ENCODE results near the gene RNU2-63P. TPM values are rescaled to one million over a fixed set of nuclear protein-coding genes. Genes with fewer than 3 reads are reported as not detected.
"Not testable (repeated sequence)": the region's sequence is repeated elsewhere in the genome, so short reads cannot be mapped to it uniquely, and the experiment has no call there.

The RNU2-63P gene
- polyA plus RNA-seq, 2 donors = not detected

DNA sequence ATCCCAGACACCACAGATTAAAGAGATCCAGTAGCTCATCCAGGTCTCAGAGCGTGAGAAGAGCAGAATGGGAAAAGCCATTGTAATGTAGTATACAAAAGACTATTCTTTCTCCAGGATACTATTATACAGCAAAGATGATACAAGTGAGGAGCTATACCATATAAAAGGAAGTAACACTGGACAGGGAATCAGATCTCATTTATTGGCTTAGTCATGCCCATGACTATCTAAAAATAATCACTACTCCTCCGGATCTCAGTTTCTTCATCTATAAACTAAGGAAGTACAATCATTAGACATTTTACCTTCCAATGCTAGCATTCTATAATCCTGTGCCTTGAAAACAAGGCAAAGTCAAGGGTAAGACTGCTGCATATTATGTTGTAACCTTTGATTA lies 19.8 kb upstream of the RNU2-63P start:
- no peak overlapping the region for H3K27ac ChIP-seq (ENCODE audit: low read depth in 2 of 2, low read length in 1 of 2)
- H3K27me3 ChIP-seq (ENCODE audit: control insufficient read depth in 1 of 2, insufficient read depth in 2 of 2, low read length in 2 of 2) = no peaks in the 10 kb centered on the region
- peaks cover 0 to 2% of the 10 kb centered on the region in 2 donors for H3K4me1 ChIP-seq (ENCODE audit: control insufficient read depth in 2 of 2, insufficient read depth in 2 of 2, low read length in 1 of 2)
- WGBS, 2 donors = 80 to 83% methylated on average over 2 of the region's 2 CpGs
- no peaks in the 10 kb centered on the region for H3K36me3 ChIP-seq (ENCODE audit: control insufficient read depth in 2 of 2, insufficient read depth in 2 of 2, low read length in 1 of 2)
- H3K9me3 ChIP-seq (ENCODE audit: control insufficient read depth in 2 of 2, insufficient read depth in 1 of 2, low read depth in 1 of 2, low read length in 1 of 2) = no peaks in the 10 kb centered on the region
- no peak overlapping the region for H3K4me3 ChIP-seq (ENCODE audit: low read depth in 1 of 2, low read length in 2 of 2)

- H3K27ac ChIP-seq (ENCODE audit: low read depth in 2 of 2, low read length in 1 of 2) = no peak overlapping the region
- no peaks in the 10 kb centered on the region for H3K9me3 ChIP-seq (ENCODE audit: control insufficient read depth in 2 of 2, insufficient read depth in 1 of 2, low read depth in 1 of 2, low read length in 1 of 2)
- 96 to 98% methylated on average over 7 of the region's 7 CpGs for WGBS, 2 donors
- no peak overlapping the region for H3K4me3 ChIP-seq (ENCODE audit: low read depth in 1 of 2, low read length in 2 of 2)
- no peaks in the 10 kb centered on the region for H3K4me1 ChIP-seq (ENCODE audit: control insufficient read depth in 2 of 2, insufficient read depth in 2 of 2, low read length in 1 of 2)
- no peaks in the 10 kb centered on the region for H3K36me3 ChIP-seq (ENCODE audit: control insufficient read depth in 2 of 2, insufficient read depth in 2 of 2, low read length in 1 of 2)
- H3K27me3 ChIP-seq (ENCODE audit: control insufficient read depth in 1 of 2, insufficient read depth in 2 of 2, low read length in 2 of 2) = no peaks in the 10 kb centered on the region
These were observed 15.8 kb upstream of the RNU2-63P start for GRCh38 chr2:88032070-88032702.

GRCh38 chr2:88028931-88029330 lies 12.6 kb upstream of the RNU2-63P start:
- no peaks in the 10 kb centered on the region for H3K4me1 ChIP-seq (ENCODE audit: control insufficient read depth in 2 of 2, insufficient read depth in 2 of 2, low read length in 1 of 2)
- H3K27ac ChIP-seq (ENCODE audit: low read depth in 2 of 2, low read length in 1 of 2) = no peak overlapping the region
- no peaks in the 10 kb centered on the region for H3K27me3 ChIP-seq (ENCODE audit: control insufficient read depth in 1 of 2, insufficient read depth in 2 of 2, low read length in 2 of 2)
- no peaks in the 10 kb centered on the region for H3K9me3 ChIP-seq (ENCODE audit: control insufficient read depth in 2 of 2, insufficient read depth in 1 of 2, low read depth in 1 of 2, low read length in 1 of 2)
- H3K4me3 ChIP-seq (ENCODE audit: low read depth in 1 of 2, low read length in 2 of 2) = no peak overlapping the region
- no peaks in the 10 kb centered on the region for H3K36me3 ChIP-seq (ENCODE audit: control insufficient read depth in 2 of 2, insufficient read depth in 2 of 2, low read length in 1 of 2)
- 93 to 94% methylated on average over 4 of the region's 4 CpGs for WGBS, 2 donors

GRCh38 chr2:88027697-88028389 lies 11.5 kb upstream of the RNU2-63P start:
- WGBS, 2 donors = 88 to 89% methylated on average over 10 of the region's 10 CpGs

GRCh38 chr2:88024509-88024908 lies 8.2 kb upstream of the RNU2-63P start:
- H3K27ac ChIP-seq (ENCODE audit: low read depth in 2 of 2, low read length in 1 of 2) = no peak overlapping the region
- WGBS, 2 donors = 80 to 82% methylated on average over 6 of the region's 6 CpGs
- H3K27me3 ChIP-seq (ENCODE audit: control insufficient read depth in 1 of 2, insufficient read depth in 2 of 2, low read length in 2 of 2) = no peaks in the 10 kb centered on the region
- no peaks in the 10 kb centered on the region for H3K4me1 ChIP-seq (ENCODE audit: control insufficient read depth in 2 of 2, insufficient read depth in 2 of 2, low read length in 1 of 2)
- no peaks in the 10 kb centered on the region for H3K9me3 ChIP-seq (ENCODE audit: control insufficient read depth in 2 of 2, insufficient read depth in 1 of 2, low read depth in 1 of 2, low read length in 1 of 2)
- no peaks in the 10 kb centered on the region for H3K36me3 ChIP-seq (ENCODE audit: control insufficient read depth in 2 of 2, insufficient read depth in 2 of 2, low read length in 1 of 2)
- no peak overlapping the region for H3K4me3 ChIP-seq (ENCODE audit: low read depth in 1 of 2, low read length in 2 of 2)

More at GRCh38 chr2:88027697-88028389, 11.5 kb upstream of the RNU2-63P start:
- H3K9me3 ChIP-seq (ENCODE audit: control insufficient read depth in 2 of 2, insufficient read depth in 1 of 2, low read depth in 1 of 2, low read length in 1 of 2) = no peaks in the 10 kb centered on the region
- no peaks in the 10 kb centered on the region for H3K27me3 ChIP-seq (ENCODE audit: control insufficient read depth in 1 of 2, insufficient read depth in 2 of 2, low read length in 2 of 2)
- H3K27ac ChIP-seq (ENCODE audit: low read depth in 2 of 2, low read length in 1 of 2) = no peak overlapping the region
- no peaks in the 10 kb centered on the region for H3K36me3 ChIP-seq (ENCODE audit: control insufficient read depth in 2 of 2, insufficient read depth in 2 of 2, low read length in 1 of 2)
- no peaks in the 10 kb centered on the region for H3K4me1 ChIP-seq (ENCODE audit: control insufficient read depth in 2 of 2, insufficient read depth in 2 of 2, low read length in 1 of 2)
- H3K4me3 ChIP-seq (ENCODE audit: low read depth in 1 of 2, low read length in 2 of 2) = no peak overlapping the region

- Histone ChIP-seq H3K27me3 (ENCODE audit: control insufficient read depth in 1 of 2, insufficient read depth in 2 of 2, low read length in 2 of 2) (no peaks in the 10 kb centered on the region), H3K4me1 (ENCODE audit: control insufficient read depth in 2 of 2, insufficient read depth in 2 of 2, low read length in 1 of 2) (no peaks in the 10 kb centered on the region), H3K4me3 (ENCODE audit: low read depth in 1 of 2, low read length in 2 of 2) (no peak overlapping the region), H3K36me3 (ENCODE audit: control insufficient read depth in 2 of 2, insufficient read depth in 2 of 2, low read length in 1 of 2) (no peaks in the 10 kb centered on the region), H3K27ac (ENCODE audit: low read depth in 2 of 2, low read length in 1 of 2) (no peak overlapping the region), H3K9me3 (ENCODE audit: control insufficient read depth in 2 of 2, insufficient read depth in 1 of 2, low read depth in 1 of 2, low read length in 1 of 2) (no peaks in the 10 kb centered on the region)
- 72 to 86% methylated on average over 5 of the region's 5 CpGs for WGBS, 2 donors
These were observed 6.2 kb upstream of the RNU2-63P start for GRCh38 chr2:88022669-88022921.

GRCh38 chr2:88019985-88020384 lies 3.6 kb upstream of the RNU2-63P start:
- H3K4me3 ChIP-seq (ENCODE audit: low read depth in 1 of 2, low read length in 2 of 2) = no peak overlapping the region
- no peak overlapping the region for H3K27ac ChIP-seq (ENCODE audit: low read depth in 2 of 2, low read length in 1 of 2)
- H3K36me3 ChIP-seq (ENCODE audit: control insufficient read depth in 2 of 2, insufficient read depth in 2 of 2, low read length in 1 of 2) = no peaks in the 10 kb centered on the region
- H3K9me3 ChIP-seq (ENCODE audit: control insufficient read depth in 2 of 2, insufficient read depth in 1 of 2, low read depth in 1 of 2, low read length in 1 of 2) = no peaks in the 10 kb centered on the region
- H3K4me1 ChIP-seq (ENCODE audit: control insufficient read depth in 2 of 2, insufficient read depth in 2 of 2, low read length in 1 of 2) = peaks cover 0 to 5% of the 10 kb centered on the region in 2 donors
- H3K27me3 ChIP-seq (ENCODE audit: control insufficient read depth in 1 of 2, insufficient read depth in 2 of 2, low read length in 2 of 2) = no peaks in the 10 kb centered on the region
- 81 to 86% methylated on average over 3 of the region's 3 CpGs for WGBS, 2 donors

DNA sequence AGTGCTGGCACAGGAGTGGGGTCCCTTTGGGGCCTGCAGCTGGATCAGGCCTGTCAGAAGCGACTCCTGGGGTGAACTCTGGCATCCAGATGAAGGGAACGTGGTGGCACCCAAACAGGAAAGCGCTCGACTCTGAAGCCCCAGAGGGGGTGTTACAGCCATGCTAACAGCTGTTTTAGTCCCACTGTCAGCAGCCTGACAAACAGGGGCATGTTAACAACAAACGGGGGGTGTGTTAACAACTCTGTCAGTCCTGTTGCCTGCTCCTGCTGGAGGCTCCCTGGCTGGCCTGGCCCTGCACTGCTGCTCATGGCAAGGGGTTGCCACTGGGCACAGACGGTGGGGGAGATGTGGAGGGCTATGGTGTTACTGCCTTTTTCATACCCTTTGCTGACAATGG lies 2.6 kb upstream of the RNU2-63P start:
- 89 to 93% methylated on average over 6 of the region's 6 CpGs for WGBS, 2 donors
- Histone ChIP-seq H3K36me3 (ENCODE audit: control insufficient read depth in 2 of 2, insufficient read depth in 2 of 2, low read length in 1 of 2) (no peaks in the 10 kb centered on the region), H3K27me3 (ENCODE audit: control insufficient read depth in 1 of 2, insufficient read depth in 2 of 2, low read length in 2 of 2) (no peaks in the 10 kb centered on the region), H3K9me3 (ENCODE audit: control insufficient read depth in 2 of 2, insufficient read depth in 1 of 2, low read depth in 1 of 2, low read length in 1 of 2) (no peaks in the 10 kb centered on the region), H3K4me3 (ENCODE audit: low read depth in 1 of 2, low read length in 2 of 2) (no peak overlapping the region), H3K27ac (ENCODE audit: low read depth in 2 of 2, low read length in 1 of 2) (no peak overlapping the region), H3K4me1 (ENCODE audit: control insufficient read depth in 2 of 2, insufficient read depth in 2 of 2, low read length in 1 of 2) (peaks cover 0 to 5% of the 10 kb centered on the region in 2 donors)

DNA sequence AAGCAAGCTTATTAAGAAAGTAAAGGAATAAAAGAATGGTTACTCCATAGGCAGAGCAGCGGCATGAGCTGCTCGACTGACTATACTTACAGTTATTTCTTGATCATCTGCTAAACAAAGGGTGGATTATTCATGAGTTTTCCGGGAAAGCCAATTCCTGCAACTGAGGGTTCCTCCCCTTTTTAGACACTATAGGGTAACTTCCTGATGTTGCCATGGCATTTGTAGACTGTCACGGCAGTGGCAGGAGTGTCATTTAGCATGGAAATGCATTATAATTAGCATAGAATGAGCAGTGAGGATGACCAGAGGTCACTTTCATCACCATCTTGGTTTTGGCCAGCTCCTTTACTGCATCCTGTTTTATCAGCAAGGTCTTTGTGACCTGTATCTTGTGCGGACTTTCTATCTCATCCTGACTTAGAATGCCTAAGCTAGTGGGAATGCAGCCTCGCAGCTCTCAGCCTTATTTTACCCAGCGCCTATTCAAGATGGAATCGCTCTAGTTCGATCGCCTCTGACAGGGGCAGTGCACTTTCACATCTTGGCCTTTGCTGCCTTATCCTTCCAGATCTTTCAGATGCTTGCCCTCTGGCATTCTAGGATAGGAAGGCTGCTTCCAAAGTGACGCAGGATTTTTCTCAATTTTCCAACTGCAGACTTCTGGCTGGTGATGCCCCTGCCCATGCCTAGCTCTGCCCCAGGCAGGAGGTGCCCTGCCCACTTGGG lies 1.9 kb upstream of the RNU2-63P start:
- not testable (repeated sequence) for H3K4me1 ChIP-seq (ENCODE audit: control insufficient read depth in 2 of 2, insufficient read depth in 2 of 2, low read length in 1 of 2); H3K36me3 ChIP-seq (ENCODE audit: control insufficient read depth in 2 of 2, insufficient read depth in 2 of 2, low read length in 1 of 2); H3K4me3 ChIP-seq (ENCODE audit: low read depth in 1 of 2, low read length in 2 of 2); H3K27me3 ChIP-seq (ENCODE audit: control insufficient read depth in 1 of 2, insufficient read depth in 2 of 2, low read length in 2 of 2); H3K9me3 ChIP-seq (ENCODE audit: control insufficient read depth in 2 of 2, insufficient read depth in 1 of 2, low read depth in 1 of 2, low read length in 1 of 2); H3K27ac ChIP-seq (ENCODE audit: low read depth in 2 of 2, low read length in 1 of 2)
- WGBS, 2 donors = 84 to 85% methylated on average over 11 of the region's 11 CpGs

DNA sequence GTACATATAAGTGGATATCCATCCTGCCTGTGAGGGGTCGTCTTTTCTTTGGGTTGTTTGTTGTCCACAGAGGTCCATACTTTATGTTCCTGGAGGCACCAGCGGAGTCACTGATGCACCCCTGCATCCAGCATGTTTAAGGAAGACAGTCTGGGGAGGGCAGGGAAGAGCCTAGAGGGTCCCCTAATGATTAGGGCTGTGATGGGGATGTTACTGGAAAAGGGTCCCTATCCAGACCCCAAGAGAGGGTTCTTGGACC lies 1.4 kb upstream of the RNU2-63P start:
- 84 to 85% methylated on average over 2 of the region's 2 CpGs for whole genome bisulfite sequencing, 2 donors
- H3K4me3 ChIP-seq (ENCODE audit: low read depth in 1 of 2, low read length in 2 of 2); H3K36me3 ChIP-seq (ENCODE audit: control insufficient read depth in 2 of 2, insufficient read depth in 2 of 2, low read length in 1 of 2); H3K27ac ChIP-seq (ENCODE audit: low read depth in 2 of 2, low read length in 1 of 2); H3K9me3 ChIP-seq (ENCODE audit: control insufficient read depth in 2 of 2, insufficient read depth in 1 of 2, low read depth in 1 of 2, low read length in 1 of 2); H3K27me3 ChIP-seq (ENCODE audit: control insufficient read depth in 1 of 2, insufficient read depth in 2 of 2, low read length in 2 of 2); H3K4me1 ChIP-seq (ENCODE audit: control insufficient read depth in 2 of 2, insufficient read depth in 2 of 2, low read length in 1 of 2): not testable (repeated sequence)

All from esophagus (tissue), 2 donors.